Measurements from ENCODE around the gene CSNK1G2.

DNA sequence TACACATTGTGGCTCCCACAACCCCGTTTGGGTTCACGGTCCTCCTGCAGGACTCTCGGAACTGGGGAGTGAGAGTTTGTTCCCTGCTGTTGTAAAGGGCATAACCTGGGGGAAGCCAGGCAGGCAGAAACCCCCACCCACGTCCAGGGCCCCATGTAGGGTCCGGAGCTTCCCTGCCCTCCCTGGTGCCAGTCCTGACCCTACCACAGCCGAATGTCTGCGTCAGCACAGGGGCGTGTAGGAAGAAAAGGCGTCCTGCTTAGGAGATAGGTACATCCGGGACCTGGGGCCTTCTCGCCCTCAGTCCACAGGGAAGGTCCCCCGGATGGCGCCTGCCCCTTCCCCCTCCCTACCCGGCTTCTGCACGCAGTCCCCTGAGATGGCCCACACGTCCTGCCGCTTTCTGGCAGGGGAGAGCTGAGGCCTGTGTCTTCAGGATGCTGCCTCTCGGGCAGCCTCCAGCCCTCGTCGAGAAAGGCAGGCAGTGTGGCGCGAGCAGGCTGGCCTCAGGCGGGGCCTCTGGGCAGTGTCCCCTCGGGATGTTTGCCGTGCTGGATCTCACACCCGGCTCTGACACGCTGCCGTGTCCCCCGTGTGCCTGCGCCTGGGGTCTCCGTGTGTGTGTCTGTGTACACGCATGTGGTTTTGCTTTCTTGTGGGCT lies 19.1 kb downstream of the CSNK1G2 start:
- no peak for TF ChIP-seq POLR2A (IDR thresholded peaks at IDR 0.05)
- no peak for TF ChIP-seq POLR2AphosphoS5 (IDR thresholded peaks at IDR 0.05; ENCODE audit: insufficient read depth in 1 of 2, low read depth in 1 of 2)
- TF ChIP-seq CTCF (IDR thresholded peaks at IDR 0.05), result no peak

Measured in vagina (tissue), 2 donors.